ENCODE results near the gene RIN3.

DNA sequence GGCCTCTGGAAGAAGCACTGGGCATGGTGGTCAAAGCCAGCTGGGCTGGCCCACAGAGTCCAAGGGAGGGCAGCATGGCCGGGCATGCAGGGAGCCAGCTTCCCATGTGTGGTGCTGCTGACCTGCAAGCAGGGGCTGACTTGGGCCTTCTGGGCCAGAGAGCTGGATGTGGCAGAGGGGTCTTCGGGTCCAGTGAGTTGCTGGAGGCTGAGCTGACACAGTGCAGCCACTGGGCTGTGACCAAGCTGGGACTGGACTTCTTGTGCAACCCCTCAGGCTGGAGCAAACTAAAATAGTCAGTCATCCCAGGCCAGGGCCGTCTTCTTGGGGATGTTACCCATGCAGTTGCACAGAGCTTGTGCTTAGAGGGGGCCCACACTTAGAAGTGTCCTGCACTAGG is 7.3 kb upstream of the RIN3 start:
- TF ChIP-seq, protein P1, sequence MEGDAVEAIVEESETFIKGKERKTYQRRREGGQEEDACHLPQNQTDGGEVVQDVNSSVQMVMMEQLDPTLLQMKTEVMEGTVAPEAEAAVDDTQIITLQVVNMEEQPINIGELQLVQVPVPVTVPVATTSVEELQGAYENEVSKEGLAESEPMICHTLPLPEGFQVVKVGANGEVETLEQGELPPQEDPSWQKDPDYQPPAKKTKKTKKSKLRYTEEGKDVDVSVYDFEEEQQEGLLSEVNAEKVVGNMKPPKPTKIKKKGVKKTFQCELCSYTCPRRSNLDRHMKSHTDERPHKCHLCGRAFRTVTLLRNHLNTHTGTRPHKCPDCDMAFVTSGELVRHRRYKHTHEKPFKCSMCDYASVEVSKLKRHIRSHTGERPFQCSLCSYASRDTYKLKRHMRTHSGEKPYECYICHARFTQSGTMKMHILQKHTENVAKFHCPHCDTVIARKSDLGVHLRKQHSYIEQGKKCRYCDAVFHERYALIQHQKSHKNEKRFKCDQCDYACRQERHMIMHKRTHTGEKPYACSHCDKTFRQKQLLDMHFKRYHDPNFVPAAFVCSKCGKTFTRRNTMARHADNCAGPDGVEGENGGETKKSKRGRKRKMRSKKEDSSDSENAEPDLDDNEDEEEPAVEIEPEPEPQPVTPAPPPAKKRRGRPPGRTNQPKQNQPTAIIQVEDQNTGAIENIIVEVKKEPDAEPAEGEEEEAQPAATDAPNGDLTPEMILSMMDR (IDR thresholded peaks at IDR 0.05), result no peak
- no peak for TF ChIP-seq POLR2A (IDR thresholded peaks at IDR 0.05)
